NCI-H2227 (cell line): ENCODE data around the gene GRB10.
A peak's percentile ranks its signal among the peaks of the same experiment; 100 is the strongest.

Experiments
- DNase-seq: peaks from one replicate; lab custom pipeline; 2025; ENCODE audit not compliant: unreplicated experiment; lab: John Stamatoyannopoulos, UW

The GRB10 gene

GRCh38 chr7:50696810-50697582 is 85.7 kb downstream of the GRB10 start:
- no peak for DNase-seq

DNA sequence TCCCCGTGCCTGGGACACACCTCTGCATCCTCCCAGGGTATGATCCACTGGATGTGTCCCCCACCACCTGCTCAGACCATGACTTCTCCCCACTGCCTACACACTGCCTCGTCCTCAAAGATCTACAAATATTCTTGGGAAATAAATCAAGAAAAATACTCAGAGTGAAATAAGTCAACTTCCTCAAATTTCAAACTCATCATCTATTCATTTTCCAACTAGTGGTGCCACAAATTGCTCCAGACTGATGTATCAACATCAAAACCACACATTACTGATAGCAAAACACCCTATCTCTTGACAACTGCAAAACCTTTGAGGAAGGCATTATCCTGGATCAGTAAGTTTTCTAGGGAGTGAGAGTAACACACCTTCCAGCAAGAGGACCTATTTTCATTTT is 87.7 kb downstream of the GRB10 start:
- no peak for DNase-seq

DNA sequence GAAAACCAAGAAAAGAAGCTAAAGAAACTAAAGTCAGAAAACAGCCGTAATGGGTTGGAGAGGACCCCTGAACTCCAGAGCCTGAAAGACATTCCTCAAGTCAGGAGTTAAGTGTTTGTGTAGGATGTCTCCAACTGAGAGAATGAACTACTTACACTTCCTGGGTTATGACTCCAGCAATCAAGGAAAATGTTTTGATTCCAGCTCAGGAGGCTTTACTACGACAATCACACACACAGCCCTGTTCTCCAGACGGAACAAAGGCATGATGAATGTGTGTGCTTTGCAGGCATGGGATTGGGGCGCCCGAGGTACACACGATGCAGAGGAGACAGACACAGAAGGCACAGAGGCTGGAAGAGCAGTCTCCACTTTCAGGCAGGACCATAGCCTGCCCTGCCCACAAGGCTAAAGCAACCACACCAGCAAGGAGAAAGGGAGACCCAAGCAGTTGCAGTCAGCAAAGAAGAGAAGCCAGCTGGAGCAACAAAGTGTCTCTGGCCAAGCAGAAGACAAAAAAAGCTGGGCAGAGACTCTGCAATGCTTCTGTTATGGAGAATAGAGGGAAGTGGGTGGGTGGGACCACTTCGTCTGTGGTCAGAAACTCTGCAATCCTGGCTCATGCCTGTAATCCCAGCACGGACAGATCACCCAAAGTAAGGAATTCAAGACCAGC is 89.1 kb downstream of the GRB10 start:
- no peak for DNase-seq

DNA sequence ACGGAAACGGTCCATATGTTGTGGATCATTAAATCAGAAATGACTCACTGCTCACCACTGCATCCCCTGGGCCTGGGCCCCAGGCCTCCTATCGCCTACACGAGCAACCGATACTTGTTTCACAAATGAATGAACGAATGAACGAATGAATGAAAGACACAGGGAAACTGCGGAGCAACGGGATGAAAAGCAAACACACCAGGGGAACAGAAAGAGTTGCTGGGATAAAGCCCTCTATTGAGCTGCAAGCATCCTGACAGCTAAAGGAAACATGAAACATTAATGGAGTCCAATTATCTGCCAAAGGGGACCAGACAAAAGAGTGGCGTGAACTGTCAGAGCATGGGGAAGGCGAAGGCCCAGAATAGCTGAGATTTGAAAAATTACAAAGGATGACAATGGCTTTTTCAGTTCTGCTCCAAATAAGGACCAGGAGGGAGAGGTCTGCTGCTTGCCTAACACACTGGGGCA is 92.1 kb downstream of the GRB10 start:
- peak; percentile 34 for DNase-seq

DNA sequence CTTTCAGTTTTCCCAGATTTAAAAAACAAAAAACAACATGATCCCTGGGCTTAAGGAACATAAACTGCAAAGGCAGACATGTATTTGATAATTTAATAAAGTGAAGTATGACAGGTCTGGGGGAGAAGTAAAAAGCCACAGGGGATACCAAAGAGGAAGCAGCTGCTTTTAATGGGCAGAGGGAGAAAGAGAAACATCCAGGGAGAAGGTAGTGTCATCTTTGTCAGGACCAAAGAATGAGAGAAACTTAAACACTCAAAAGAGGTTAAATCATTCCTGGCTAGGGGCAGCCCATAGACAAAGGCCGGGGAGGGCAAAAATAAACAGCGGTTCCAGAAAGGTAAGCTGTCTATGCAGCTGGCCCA is 94.5 kb downstream of the GRB10 start:
- DNase-seq, result no peak

GRCh38 chr7:50687575-50688225 is 95.0 kb downstream of the GRB10 start:
- DNase-seq, result no peak

DNA sequence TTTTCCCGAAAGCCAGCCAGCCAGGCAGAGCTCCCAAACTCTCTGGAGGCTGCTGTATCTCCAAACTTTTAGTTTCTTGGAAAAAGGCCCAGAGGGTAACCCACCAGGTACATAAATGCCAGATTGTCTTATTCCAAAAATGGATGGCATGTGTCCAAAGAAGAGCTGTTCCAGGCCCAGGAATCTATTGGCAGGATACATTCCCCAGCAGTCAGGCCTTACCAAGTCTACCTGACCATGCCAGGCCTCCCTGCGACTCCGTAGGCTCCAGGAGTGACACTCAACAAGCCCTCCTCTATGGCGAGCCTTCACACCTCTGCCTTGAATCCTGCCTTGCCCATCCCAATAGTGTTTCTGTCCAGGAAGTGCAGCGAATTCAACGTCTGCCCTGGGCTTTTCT is 95.6 kb downstream of the GRB10 start:
- DNase-seq, result no peak

DNA sequence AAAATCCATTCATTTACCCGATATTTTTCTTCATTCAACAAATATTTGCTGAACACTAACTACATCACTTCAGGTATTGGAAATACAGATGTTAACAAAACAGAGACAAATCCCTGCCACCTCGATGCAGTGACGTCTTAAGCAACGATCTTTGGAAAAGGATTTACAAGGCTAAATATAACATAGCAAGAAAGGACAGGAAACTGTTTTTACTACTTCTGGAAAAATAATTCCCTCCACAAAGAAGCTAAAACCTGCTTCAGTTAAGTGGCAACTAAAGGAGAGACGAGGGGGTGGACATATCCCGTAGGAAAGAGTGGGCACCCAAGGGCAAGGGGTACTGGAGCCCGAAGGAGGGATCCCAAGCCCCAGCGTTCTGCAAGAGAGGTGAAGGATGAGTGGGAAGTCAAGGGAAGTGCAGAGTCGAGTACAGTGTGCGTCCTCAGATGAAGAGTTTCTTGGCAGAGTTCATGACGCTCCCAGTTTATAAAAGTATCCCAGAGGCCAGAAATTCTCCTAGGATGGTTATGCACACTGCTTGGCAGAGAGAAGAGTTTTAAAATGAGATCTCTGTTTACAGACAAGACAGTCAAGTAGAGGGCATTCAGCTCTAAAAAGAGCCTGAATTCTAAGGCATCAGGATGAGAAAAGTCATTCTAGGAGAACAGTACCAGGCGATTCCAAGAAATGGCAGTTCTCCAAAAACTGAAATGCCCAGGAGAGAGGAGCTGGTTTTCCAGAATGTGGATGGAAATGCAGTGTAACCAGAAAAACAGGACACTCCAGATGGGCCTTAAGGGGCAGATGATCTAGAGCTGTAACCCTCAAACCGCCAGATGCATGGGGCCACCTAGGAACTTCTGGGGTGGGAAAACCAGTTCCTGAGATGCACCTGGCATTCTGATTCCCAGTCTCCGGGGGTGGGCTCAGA is 97.3 kb downstream of the GRB10 start:
- DNase-seq, result no peak

GRCh38 chr7:50684713-50685075 is 98.0 kb downstream of the GRB10 start:
- DNase-seq, result no peak

- no peak for DNase-seq
Observed at GRCh38 chr7:50684011-50684712, 98.5 kb downstream of the GRB10 start.

GRCh38 chr7:50682573-50682972 is 100.1 kb downstream of the GRB10 start:
- no peak for DNase-seq

GRCh38 chr7:50682079-50682478 is 100.6 kb downstream of the GRB10 start:
- no peak for DNase-seq

- DNase-seq, result no peak
Observed at GRCh38 chr7:50681432-50682045, 101.2 kb downstream of the GRB10 start.

- peak; percentile 62 for DNase-seq
Observed at GRCh38 chr7:50679218-50680007, 103.3 kb downstream of the GRB10 start.

DNA sequence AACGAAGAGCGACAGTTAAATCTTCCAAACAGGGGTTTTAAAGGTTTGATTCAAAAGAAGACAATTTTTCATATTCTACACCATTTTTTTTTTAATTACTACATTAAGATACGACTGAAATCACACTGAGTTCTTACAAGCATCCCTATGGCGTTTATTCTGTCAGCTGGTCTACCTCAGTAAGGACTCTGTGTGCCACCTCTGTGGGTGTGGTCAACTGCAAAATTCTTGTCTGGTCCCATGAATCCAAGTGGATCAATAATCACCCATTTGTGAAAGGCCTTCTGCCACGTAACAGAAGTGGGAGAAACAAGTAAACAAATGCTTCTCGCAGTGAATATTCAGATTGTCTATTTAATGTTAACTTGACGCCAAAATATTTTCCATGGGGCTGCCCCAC is 104.1 kb downstream of the GRB10 start:
- no peak for DNase-seq

- DNase-seq, result no peak
Observed at GRCh38 chr7:50677638-50677996, 105.1 kb downstream of the GRB10 start.

DNA sequence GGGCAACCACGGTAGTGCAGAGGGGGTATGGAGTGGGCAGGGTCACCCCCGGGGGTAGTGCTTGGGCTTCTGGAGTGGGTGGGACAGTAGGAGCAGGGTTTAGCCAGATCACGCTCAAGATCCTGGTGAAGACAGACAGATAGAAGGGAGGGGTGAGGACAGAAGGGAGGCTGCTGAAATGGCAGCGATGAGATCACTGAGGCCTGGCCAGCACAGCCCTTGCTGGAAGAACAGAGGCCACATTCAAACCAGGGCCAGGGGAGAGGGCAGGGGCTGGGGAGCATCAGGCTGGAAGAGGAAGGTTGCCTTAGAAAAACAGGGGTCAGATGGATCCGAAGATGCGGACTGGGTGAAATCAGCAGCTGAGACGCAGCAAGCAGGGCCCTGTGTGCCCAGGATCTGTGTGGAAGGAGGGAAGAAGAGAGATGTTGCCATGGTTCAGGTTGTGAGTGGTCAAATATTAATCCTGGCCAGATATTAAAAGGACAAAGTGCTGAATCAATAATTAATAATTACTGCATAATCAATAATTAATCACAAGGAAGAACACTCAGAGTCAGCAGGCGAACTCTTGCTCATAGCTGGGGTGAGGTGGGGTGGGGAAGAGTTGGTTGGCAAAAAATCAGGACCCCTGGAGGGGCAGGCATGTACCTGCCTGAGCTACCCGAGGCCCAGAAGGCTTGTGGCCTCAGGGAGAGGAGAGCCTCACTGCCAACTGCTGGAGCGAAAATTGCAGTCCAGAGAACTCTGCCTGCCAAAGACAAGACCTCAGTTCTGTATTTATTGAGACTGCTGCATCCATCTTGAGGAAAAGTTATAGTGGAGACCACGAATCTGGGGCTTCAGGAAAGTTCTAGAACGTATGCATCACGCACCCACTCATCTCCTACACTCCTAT is 105.7 kb downstream of the GRB10 start:
- DNase-seq, result no peak

GRCh38 chr7:50676079-50676478 is 106.6 kb downstream of the GRB10 start:
- DNase-seq, result no peak
